A549 treated with CpdA at 1 μM for 4 hours (cell line): Measurements from ENCODE around the gene PTPRT. TPM values are rescaled to one million over a fixed set of nuclear protein-coding genes. Genes with fewer than 3 reads are reported as not detected.

Source experiments
- total RNA-seq: library from RNA; stranded (reverse); fragments of 200-300 nt; extraction: Qiagen RNA extraction; gene quantifications from 5 replicates; pipeline ENCODE4 v1.2.3, GENCODE V29; 2022; ENCODE audit warnings: low read depth

The PTPRT gene
- total RNA-seq, result not detected in 5 replicates

DNA sequence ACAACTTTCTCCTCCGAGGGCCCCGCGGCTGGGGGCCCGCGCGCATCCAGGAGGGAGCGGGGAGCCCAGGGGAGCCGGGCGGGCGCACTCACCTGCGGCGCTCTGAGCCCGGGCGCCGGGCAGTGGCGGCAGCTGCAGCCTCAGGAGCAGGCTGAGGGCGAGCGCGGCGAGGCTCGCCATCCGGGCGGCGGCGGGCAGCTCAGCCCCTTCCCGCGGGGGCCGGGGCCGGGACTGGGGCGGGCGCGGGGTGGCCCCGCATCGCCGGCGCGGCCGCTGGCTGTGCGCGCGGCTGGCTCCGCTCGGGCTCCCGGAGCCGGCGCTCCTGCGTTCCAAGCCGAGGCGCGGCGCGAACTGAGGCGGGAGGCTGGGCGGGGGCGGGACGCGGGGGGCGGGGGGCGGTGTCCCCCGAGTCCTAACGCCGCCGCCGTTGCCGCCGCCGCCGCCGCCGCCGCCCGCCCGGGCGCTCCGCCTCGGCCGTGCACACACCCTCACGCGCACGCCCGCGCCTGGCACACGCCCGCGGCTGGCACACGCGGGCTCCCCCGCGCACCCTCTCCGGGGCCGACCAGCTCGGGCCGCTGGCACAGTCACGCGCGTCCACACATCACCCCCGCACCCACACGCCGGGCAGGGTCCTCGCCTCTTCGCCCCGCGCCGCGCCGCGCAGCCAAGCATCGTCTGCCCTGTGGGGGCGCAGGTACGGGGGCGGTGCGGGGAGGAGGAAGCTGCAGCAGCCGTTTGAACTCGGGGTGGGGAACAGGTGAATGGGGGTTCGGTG lies at the start of gene PTPRT:
Gene PTPRT, minus strand, starts transcription at position 353 of the 778 bp plus-strand sequence. Its CDS starts 173 bp downstream, at position 180.

